ENCODE measurements around the gene ZCRB1.
"Not testable (repeated sequence)": the region's sequence is repeated elsewhere in the genome, so short reads cannot be mapped to it uniquely, and the experiment has no call there.

ZCRB1 gene

GRCh38 chr12:42330097-42330496 is 4.2 kb upstream of the ZCRB1 start:
- not testable (repeated sequence) for H3K27ac ChIP-seq (ENCODE audit: low read depth, low read length); H3K27me3 ChIP-seq (ENCODE audit: control insufficient read depth in 5 of 5, insufficient read depth in 4 of 5, low read length in 5 of 5); H3K9ac ChIP-seq (ENCODE audit: low read length in 5 of 5); H3K36me3 ChIP-seq (ENCODE audit: control insufficient read depth in 5 of 5, insufficient read depth in 5 of 5, low read length in 5 of 5); H3K4me3 ChIP-seq (ENCODE audit: low read depth in 1 of 5, low read length in 5 of 5); H3K9me3 ChIP-seq (ENCODE audit: control insufficient read depth in 5 of 5, low read length in 5 of 5)
- H3K4me1 ChIP-seq (ENCODE audit: control insufficient read depth in 5 of 5, insufficient read depth in 5 of 5, low read length in 5 of 5) = peaks cover 0 to 24% (median 21%) of the 10 kb centered on the region in 5 donors

DNA sequence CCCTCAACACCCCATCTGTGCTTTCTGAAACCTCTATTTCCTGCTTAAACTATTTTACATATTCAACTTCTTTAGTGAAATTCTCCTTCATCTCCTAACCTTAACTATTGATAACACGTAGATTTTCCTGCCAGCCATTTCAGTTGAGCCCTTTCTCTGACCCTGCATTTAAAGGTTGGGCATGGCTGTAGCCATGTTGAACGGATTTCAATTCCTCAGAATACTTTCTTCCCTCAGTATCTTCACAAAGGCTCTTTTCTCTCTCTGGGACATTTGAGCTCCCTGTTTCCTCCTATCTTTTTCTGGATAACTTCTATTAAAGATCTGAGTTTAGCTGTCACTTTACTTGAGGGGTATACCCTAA is 1.3 kb upstream of the ZCRB1 start:
- peaks cover 0 to 30% (median 26%) of the 10 kb centered on the region in 5 donors for H3K4me1 ChIP-seq (ENCODE audit: control insufficient read depth in 5 of 5, insufficient read depth in 5 of 5, low read length in 5 of 5)
- no peaks in the 10 kb centered on the region for H3K9me3 ChIP-seq (ENCODE audit: control insufficient read depth in 5 of 5, low read length in 5 of 5)
- peak overlapping the region in 4 of 5 donors; percentile 80 to 97 (median 89) for H3K9ac ChIP-seq (ENCODE audit: low read length in 5 of 5)

GRCh38 chr12:42326541-42327226 is 790 bp upstream of the ZCRB1 start:
- Histone ChIP-seq H3K9me3 (ENCODE audit: control insufficient read depth in 5 of 5, low read length in 5 of 5) (no peaks in the 10 kb centered on the region), H3K27ac (ENCODE audit: low read depth, low read length) (peak overlapping the region; percentile 82), H3K36me3 (ENCODE audit: control insufficient read depth in 5 of 5, insufficient read depth in 5 of 5, low read length in 5 of 5) (peaks cover 0 to 12% (median 4%) of the 10 kb centered on the region in 5 donors), H3K4me3 (ENCODE audit: low read depth in 1 of 5, low read length in 5 of 5) (peak overlapping the region; percentile 75 to 98 (median 89)), H3K4me1 (ENCODE audit: control insufficient read depth in 5 of 5, insufficient read depth in 5 of 5, low read length in 5 of 5) (peaks cover 0 to 30% (median 26%) of the 10 kb centered on the region in 5 donors), H3K9ac (ENCODE audit: low read length in 5 of 5) (peak overlapping the region; percentile 20 to 97 (median 89)), H3K27me3 (ENCODE audit: control insufficient read depth in 5 of 5, insufficient read depth in 4 of 5, low read length in 5 of 5) (no peaks in the 10 kb centered on the region)

More for the DNA sequence above, 1.3 kb upstream of the ZCRB1 start:
- Histone ChIP-seq H3K27me3 (ENCODE audit: control insufficient read depth in 5 of 5, insufficient read depth in 4 of 5, low read length in 5 of 5) (no peaks in the 10 kb centered on the region), H3K27ac (ENCODE audit: low read depth, low read length) (no peak overlapping the region), H3K36me3 (ENCODE audit: control insufficient read depth in 5 of 5, insufficient read depth in 5 of 5, low read length in 5 of 5) (peaks cover 0 to 11% (median 4%) of the 10 kb centered on the region in 5 donors), H3K4me3 (ENCODE audit: low read depth in 1 of 5, low read length in 5 of 5) (peak overlapping the region; percentile 75 to 98 (median 89))

DNA sequence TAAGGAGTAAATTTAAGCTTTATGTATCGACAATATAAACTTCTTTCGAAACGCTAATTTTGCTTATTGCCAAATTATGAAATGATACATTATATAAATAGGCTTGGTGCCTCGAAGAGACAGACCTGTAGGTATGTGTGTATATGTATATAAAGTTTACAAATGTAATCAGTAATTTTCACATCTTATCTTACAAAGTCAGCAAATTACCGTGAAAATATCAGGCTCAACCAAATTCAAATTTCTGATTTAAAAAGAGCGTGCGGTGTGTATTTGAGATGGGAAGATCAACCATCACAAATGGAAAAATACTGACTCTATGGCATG is 605 bp downstream of the ZCRB1 start:
- H3K4me1 ChIP-seq (ENCODE audit: control insufficient read depth in 5 of 5, insufficient read depth in 5 of 5, low read length in 5 of 5) = peaks cover 0 to 30% (median 26%) of the 10 kb centered on the region in 5 donors
- H3K36me3 ChIP-seq (ENCODE audit: control insufficient read depth in 5 of 5, insufficient read depth in 5 of 5, low read length in 5 of 5) = peaks cover 0 to 19% (median 9%) of the 10 kb centered on the region in 5 donors
- peak overlapping the region; percentile 82 for H3K27ac ChIP-seq (ENCODE audit: low read depth, low read length)
- H3K4me3 ChIP-seq (ENCODE audit: low read depth in 1 of 5, low read length in 5 of 5) = peak overlapping the region; percentile 75 to 98 (median 89)
- no peaks in the 10 kb centered on the region for H3K27me3 ChIP-seq (ENCODE audit: control insufficient read depth in 5 of 5, insufficient read depth in 4 of 5, low read length in 5 of 5)
- peak overlapping the region; percentile 20 to 97 (median 89) for H3K9ac ChIP-seq (ENCODE audit: low read length in 5 of 5)
- H3K9me3 ChIP-seq (ENCODE audit: control insufficient read depth in 5 of 5, low read length in 5 of 5) = no peaks in the 10 kb centered on the region

GRCh38 chr12:42323856-42324255 is 2.0 kb downstream of the ZCRB1 start:
- no peak overlapping the region for H3K9ac ChIP-seq (ENCODE audit: low read length in 5 of 5)
- no peaks in the 10 kb centered on the region for H3K9me3 ChIP-seq (ENCODE audit: control insufficient read depth in 5 of 5, low read length in 5 of 5)
- H3K27me3 ChIP-seq (ENCODE audit: control insufficient read depth in 5 of 5, insufficient read depth in 4 of 5, low read length in 5 of 5) = no peaks in the 10 kb centered on the region
- H3K36me3 ChIP-seq (ENCODE audit: control insufficient read depth in 5 of 5, insufficient read depth in 5 of 5, low read length in 5 of 5) = peaks cover 0 to 23% (median 9%) of the 10 kb centered on the region in 5 donors
- no peak overlapping the region for H3K27ac ChIP-seq (ENCODE audit: low read depth, low read length)
- peaks cover 0 to 30% (median 26%) of the 10 kb centered on the region in 5 donors for H3K4me1 ChIP-seq (ENCODE audit: control insufficient read depth in 5 of 5, insufficient read depth in 5 of 5, low read length in 5 of 5)
- H3K4me3 ChIP-seq (ENCODE audit: low read depth in 1 of 5, low read length in 5 of 5) = no peak overlapping the region

DNA sequence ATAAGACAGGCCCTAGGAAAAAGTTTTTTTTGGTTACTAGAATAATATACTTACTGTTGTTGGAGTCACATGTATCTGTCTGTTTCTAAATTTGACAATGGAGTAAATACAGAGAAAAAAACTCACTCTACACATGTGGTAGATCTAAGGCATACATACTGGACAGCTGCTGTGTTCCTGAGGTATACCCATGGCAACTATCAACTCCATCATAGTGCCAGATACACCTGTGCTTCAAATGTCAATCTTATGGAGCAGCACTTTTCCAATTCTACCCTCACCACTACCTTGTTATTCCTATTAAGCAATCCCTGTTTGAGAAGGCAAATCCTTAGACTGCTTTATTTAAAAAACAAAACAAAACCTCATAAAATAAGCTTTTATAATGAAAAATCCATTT is 3.3 kb downstream of the ZCRB1 start:
- H3K4me1 ChIP-seq (ENCODE audit: control insufficient read depth in 5 of 5, insufficient read depth in 5 of 5, low read length in 5 of 5) = peaks cover 0 to 28% (median 24%) of the 10 kb centered on the region in 5 donors

GRCh38 chr12:42320796-42321195 is 5.1 kb downstream of the ZCRB1 start:
- no peak overlapping the region for H3K4me3 ChIP-seq (ENCODE audit: low read depth in 1 of 5, low read length in 5 of 5)
- no peak overlapping the region for H3K9ac ChIP-seq (ENCODE audit: low read length in 5 of 5)
- H3K27me3 ChIP-seq (ENCODE audit: control insufficient read depth in 5 of 5, insufficient read depth in 4 of 5, low read length in 5 of 5) = no peaks in the 10 kb centered on the region
- peaks cover 0 to 13% (median 11%) of the 10 kb centered on the region in 5 donors for H3K4me1 ChIP-seq (ENCODE audit: control insufficient read depth in 5 of 5, insufficient read depth in 5 of 5, low read length in 5 of 5)
- H3K27ac ChIP-seq (ENCODE audit: low read depth, low read length) = no peak overlapping the region
- peaks cover 4 to 40% (median 17%) of the 10 kb centered on the region in 5 donors for H3K36me3 ChIP-seq (ENCODE audit: control insufficient read depth in 5 of 5, insufficient read depth in 5 of 5, low read length in 5 of 5)
- no peaks in the 10 kb centered on the region for H3K9me3 ChIP-seq (ENCODE audit: control insufficient read depth in 5 of 5, low read length in 5 of 5)

More for the DNA sequence above, 3.3 kb downstream of the ZCRB1 start:
- Histone ChIP-seq H3K9me3 (ENCODE audit: control insufficient read depth in 5 of 5, low read length in 5 of 5) (no peaks in the 10 kb centered on the region), H3K27ac (ENCODE audit: low read depth, low read length) (no peak overlapping the region), H3K36me3 (ENCODE audit: control insufficient read depth in 5 of 5, insufficient read depth in 5 of 5, low read length in 5 of 5) (peaks cover 0 to 24% (median 9%) of the 10 kb centered on the region in 5 donors), H3K27me3 (ENCODE audit: control insufficient read depth in 5 of 5, insufficient read depth in 4 of 5, low read length in 5 of 5) (no peaks in the 10 kb centered on the region), H3K9ac (ENCODE audit: low read length in 5 of 5) (no peak overlapping the region), H3K4me3 (ENCODE audit: low read depth in 1 of 5, low read length in 5 of 5) (no peak overlapping the region)

- H3K27me3 ChIP-seq (ENCODE audit: control insufficient read depth in 5 of 5, insufficient read depth in 4 of 5, low read length in 5 of 5) = no peaks in the 10 kb centered on the region
- no peaks in the 10 kb centered on the region for H3K4me1 ChIP-seq (ENCODE audit: control insufficient read depth in 5 of 5, insufficient read depth in 5 of 5, low read length in 5 of 5)
- no peak overlapping the region for H3K27ac ChIP-seq (ENCODE audit: low read depth, low read length)
- H3K9me3 ChIP-seq (ENCODE audit: control insufficient read depth in 5 of 5, low read length in 5 of 5) = no peaks in the 10 kb centered on the region
- peak overlapping the region in 1 of 5 donors; percentile 39 for H3K9ac ChIP-seq (ENCODE audit: low read length in 5 of 5)
- H3K36me3 ChIP-seq (ENCODE audit: control insufficient read depth in 5 of 5, insufficient read depth in 5 of 5, low read length in 5 of 5) = peaks cover 18 to 51% (median 25%) of the 10 kb centered on the region in 5 donors
- H3K4me3 ChIP-seq (ENCODE audit: low read depth in 1 of 5, low read length in 5 of 5) = no peak overlapping the region
These were observed 10.8 kb downstream of the ZCRB1 start for GRCh38 chr12:42315108-42315507.

- Histone ChIP-seq H3K4me1 (ENCODE audit: control insufficient read depth in 5 of 5, insufficient read depth in 5 of 5, low read length in 5 of 5) (no peaks in the 10 kb centered on the region), H3K9me3 (ENCODE audit: control insufficient read depth in 5 of 5, low read length in 5 of 5) (no peaks in the 10 kb centered on the region), H3K27ac (ENCODE audit: low read depth, low read length) (no peak overlapping the region)
These were observed 15.9 kb downstream of the ZCRB1 start for GRCh38 chr12:42309996-42310395.

GRCh38 chr12:42308390-42308789 is 17.5 kb downstream of the ZCRB1 start:
- peaks cover 5 to 18% (median 11%) of the 10 kb centered on the region in 5 donors for H3K36me3 ChIP-seq (ENCODE audit: control insufficient read depth in 5 of 5, insufficient read depth in 5 of 5, low read length in 5 of 5)
- no peaks in the 10 kb centered on the region for H3K9me3 ChIP-seq (ENCODE audit: control insufficient read depth in 5 of 5, low read length in 5 of 5)
- H3K4me1 ChIP-seq (ENCODE audit: control insufficient read depth in 5 of 5, insufficient read depth in 5 of 5, low read length in 5 of 5) = no peaks in the 10 kb centered on the region
- H3K27me3 ChIP-seq (ENCODE audit: control insufficient read depth in 5 of 5, insufficient read depth in 4 of 5, low read length in 5 of 5) = no peaks in the 10 kb centered on the region
- no peak overlapping the region for H3K9ac ChIP-seq (ENCODE audit: low read length in 5 of 5)
- H3K4me3 ChIP-seq (ENCODE audit: low read depth in 1 of 5, low read length in 5 of 5) = no peak overlapping the region
- H3K27ac ChIP-seq (ENCODE audit: low read depth, low read length) = no peak overlapping the region

More at GRCh38 chr12:42309996-42310395, 15.9 kb downstream of the ZCRB1 start:
- Histone ChIP-seq H3K36me3 (ENCODE audit: control insufficient read depth in 5 of 5, insufficient read depth in 5 of 5, low read length in 5 of 5) (peaks cover 9 to 30% (median 17%) of the 10 kb centered on the region in 5 donors), H3K27me3 (ENCODE audit: control insufficient read depth in 5 of 5, insufficient read depth in 4 of 5, low read length in 5 of 5) (no peaks in the 10 kb centered on the region), H3K4me3 (ENCODE audit: low read depth in 1 of 5, low read length in 5 of 5) (no peak overlapping the region), H3K9ac (ENCODE audit: low read length in 5 of 5) (no peak overlapping the region)
